ENCODE results near the gene HTR4. TPM values are rescaled to one million over a fixed set of nuclear protein-coding genes. Genes with fewer than 3 reads are reported as not detected.

HTR4 gene
- total RNA-seq: not detected in 2 replicates

GRCh38 chr5:148653836-148654781, at the start of gene HTR4:
HTR4 (minus strand) TSS chr5:148654527; CDS start chr5:148637014, 17,513 bp downstream.

Other genes starting within 250 kb of the HTR4 start
- under 0.01 and 0.32 TPM in 2 replicates for gene ADRB2, start 172.1 kb upstream of the HTR4 start, total RNA-seq